Measurements from ENCODE around the gene OR7D2.

- TF ChIP-seq CTCF (IDR thresholded peaks at IDR 0.05): no peak
- no peak for TF ChIP-seq POLR2A (IDR thresholded peaks at IDR 0.05)
Measured at GRCh38 chr19:9166846-9167245, 11.9 kb upstream of the OR7D2 start.
